Measurements from ENCODE around the gene UQCC2. TPM values are rescaled to one million over a fixed set of nuclear protein-coding genes. Genes with fewer than 3 reads are reported as not detected.

The UQCC2 gene
- total RNA-seq, 6 experiments from 2014 or later = 109 to 167 (median 140) TPM

GRCh38 chr6:33732385-33732784 lies 20.9 kb upstream of the UQCC2 start:
- no peak overlapping the region for H3K4me3 Mint-ChIP-seq
- H3K36me3 Mint-ChIP-seq (ENCODE audit: low read depth) = no peaks in the 10 kb centered on the region
- no peak overlapping the region for H3K27ac Mint-ChIP-seq
- TF ChIP-seq CTCF (IDR thresholded peaks at IDR 0.05) = no peak
- H3K27me3 Mint-ChIP-seq (ENCODE audit: insufficient read depth) = peaks cover 27% of the 10 kb centered on the region
- peaks cover 7% of the 10 kb centered on the region; the same call in 1 of the 2 replicates for H3K4me1 Mint-ChIP-seq (ENCODE audit: low read depth)
- H3K9me3 Mint-ChIP-seq = no peaks in the 10 kb centered on the region
- DNase-seq = no peak

DNA sequence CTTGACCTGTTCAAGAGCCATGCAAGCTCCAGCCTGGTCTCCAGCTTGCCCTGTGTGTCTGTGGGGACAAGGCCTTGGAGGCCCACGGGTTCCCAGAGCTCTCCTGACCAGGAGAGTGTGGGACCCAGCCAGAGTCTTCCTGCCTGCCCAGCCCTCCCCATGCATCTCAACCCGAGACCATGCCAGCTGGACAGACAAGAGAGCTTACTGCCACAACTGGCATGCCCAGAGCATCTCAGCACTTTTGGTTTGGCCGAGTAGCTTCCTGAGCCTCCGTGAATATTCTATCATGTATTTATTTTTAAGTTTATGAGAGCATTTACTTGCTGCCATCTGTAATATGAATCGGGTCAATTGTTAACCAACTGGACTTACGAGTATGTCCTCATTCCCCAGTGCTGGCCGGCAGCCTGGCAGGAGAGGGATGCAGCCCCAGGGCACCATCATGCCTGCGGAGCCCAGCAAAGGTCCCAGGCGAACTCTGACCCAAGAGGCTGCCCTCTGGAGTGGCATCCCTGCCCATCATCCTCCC lies 20.3 kb upstream of the UQCC2 start:
- Mint-ChIP-seq H3K27ac (no peak overlapping the region), H3K9me3 (no peaks in the 10 kb centered on the region), H3K27me3 (ENCODE audit: insufficient read depth) (peaks cover 32% of the 10 kb centered on the region), H3K36me3 (ENCODE audit: low read depth) (no peaks in the 10 kb centered on the region), H3K4me1 (ENCODE audit: low read depth) (peaks cover 7% of the 10 kb centered on the region; the same call in 1 of the 2 replicates), H3K4me3 (no peak overlapping the region)
- no peak for TF ChIP-seq CTCF (IDR thresholded peaks at IDR 0.05)
- no peak for DNase-seq

GRCh38 chr6:33731035-33731434 lies 19.5 kb upstream of the UQCC2 start:
- no peak overlapping the region for H3K27ac Mint-ChIP-seq
- no peaks in the 10 kb centered on the region for H3K9me3 Mint-ChIP-seq
- no peak for TF ChIP-seq CTCF (IDR thresholded peaks at IDR 0.05)
- H3K4me1 Mint-ChIP-seq (ENCODE audit: low read depth) = peaks cover 7% of the 10 kb centered on the region; the same call in 1 of the 2 replicates
- H3K4me3 Mint-ChIP-seq = no peak overlapping the region
- no peaks in the 10 kb centered on the region for H3K36me3 Mint-ChIP-seq (ENCODE audit: low read depth)
- no peak for DNase-seq
- peaks cover 35% of the 10 kb centered on the region for H3K27me3 Mint-ChIP-seq (ENCODE audit: insufficient read depth)

DNA sequence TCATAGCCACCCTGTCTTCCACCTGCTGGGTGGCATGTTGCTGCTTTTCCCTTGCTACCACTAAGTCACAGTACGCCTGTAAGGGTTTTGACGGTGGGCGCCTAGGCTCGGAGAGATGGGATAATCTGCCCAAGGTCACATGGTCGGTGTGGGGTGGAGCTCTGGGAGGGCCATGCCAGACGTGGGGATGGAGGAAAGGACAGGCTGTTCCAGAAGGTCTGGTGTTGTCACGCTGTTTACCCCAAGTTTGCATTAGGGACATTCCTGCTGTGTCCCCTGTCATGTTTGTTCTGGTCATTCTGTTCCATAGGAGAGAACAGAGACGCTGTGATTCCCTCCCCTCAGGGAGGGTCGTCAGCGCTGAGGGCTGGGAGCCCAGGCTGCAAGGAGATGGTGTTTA lies 19.1 kb upstream of the UQCC2 start:
- H3K27ac Mint-ChIP-seq = no peak overlapping the region
- no peaks in the 10 kb centered on the region for H3K36me3 Mint-ChIP-seq (ENCODE audit: low read depth)
- no peaks in the 10 kb centered on the region for H3K9me3 Mint-ChIP-seq
- peaks cover 35% of the 10 kb centered on the region for H3K27me3 Mint-ChIP-seq (ENCODE audit: insufficient read depth)
- H3K4me1 Mint-ChIP-seq (ENCODE audit: low read depth) = peaks cover 7% of the 10 kb centered on the region; the same call in 1 of the 2 replicates
- no peak overlapping the region for H3K4me3 Mint-ChIP-seq
- no peak for TF ChIP-seq CTCF (IDR thresholded peaks at IDR 0.05)
- no peak for DNase-seq

DNA sequence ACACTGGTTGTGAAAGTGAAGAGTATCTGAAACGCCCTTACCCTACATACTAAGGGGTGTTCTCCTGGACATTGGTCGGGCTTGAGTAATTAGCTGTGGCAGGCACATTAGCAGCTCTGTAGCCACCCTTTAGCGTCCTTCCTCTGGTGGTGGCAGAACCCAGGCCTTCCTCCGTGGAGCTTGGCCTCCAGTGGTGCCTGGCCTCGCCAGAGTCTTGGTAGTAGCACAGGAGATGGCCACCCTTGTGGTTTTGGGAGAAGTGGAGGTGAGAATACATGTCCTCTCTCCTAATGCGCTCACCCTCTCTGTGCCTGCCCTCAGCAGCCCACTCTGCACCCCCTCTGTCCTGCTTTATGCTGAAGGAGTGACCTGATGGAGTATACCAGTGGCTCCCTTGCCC lies 17.6 kb upstream of the UQCC2 start:
- TF ChIP-seq CTCF (IDR thresholded peaks at IDR 0.05) = no peak
- Mint-ChIP-seq H3K4me3 (no peak overlapping the region), H3K27me3 (ENCODE audit: insufficient read depth) (peaks cover 48% of the 10 kb centered on the region), H3K4me1 (ENCODE audit: low read depth) (peaks cover 7% of the 10 kb centered on the region; the same call in 1 of the 2 replicates), H3K36me3 (ENCODE audit: low read depth) (no peaks in the 10 kb centered on the region), H3K27ac (no peak overlapping the region), H3K9me3 (no peaks in the 10 kb centered on the region)
- DNase-seq = no peak
